A673 (cell line): Measurements from ENCODE around the gene ACOT13. TPM values are rescaled to one million over a fixed set of nuclear protein-coding genes. Genes with fewer than 3 reads are reported as not detected.
"Not testable (repeated sequence)": the region's sequence is repeated elsewhere in the genome, so short reads cannot be mapped to it uniquely, and the experiment has no call there.

Source experiments
- BruUV-seq: library from RNA; stranded (reverse); fragments of 400-500 nt; replicated peaks from 2 replicates; lab custom pipeline; 2021; lab: Mats Ljungman, UMichigan
- CTCF ChIA-PET: fragments of 300-600 bp; sonication (Branson Sonifier 250); formaldehyde crosslinking; loops from one replicate; lab custom pipeline; 2022; ENCODE audit warnings: antibody characterized with exemption; lab: Charles Lee
- POLR2A ChIA-PET: fragments of 300-600 bp; sonication (Branson Sonifier 250); formaldehyde crosslinking; loops from one replicate; lab custom pipeline; 2022; ENCODE audit warnings: antibody characterized with exemption; ENCODE audit not compliant: low non-redundant PET; lab: Charles Lee
- DNase-seq: peaks from one replicate; pipeline ENCODE4 v3.0.0-alpha.2; 2015; ENCODE audit warnings: low spot score
- H3K27ac ChIP-seq: fragments of 200-600 bp; sonication (generic); 2 replicates; pipeline ENCODE4 v1.5.1; 2016; ENCODE audit warnings: mixed run types, low read depth, mild to moderate bottlenecking, mixed read lengths, antibody characterized with exemption, low read length; ENCODE audit not compliant: poor library complexity, severe bottlenecking
- H3K27me3 ChIP-seq: fragments of 200-600 bp; sonication (generic); replicated peaks from 2 replicates; pipeline ENCODE4 v1.6.1; 2017; ENCODE audit warnings: mixed run types, low read depth, mild to moderate bottlenecking, mixed read lengths, antibody characterized with exemption, low read length; ENCODE audit not compliant: insufficient read depth, poor library complexity
- H3K36me3 ChIP-seq: fragments of 200-600 bp; sonication (generic); 2 replicates; pipeline ENCODE4 v1.6.1; 2016; ENCODE audit warnings: mixed run types, mild to moderate bottlenecking, mixed read lengths, antibody characterized with exemption, low read length; ENCODE audit not compliant: insufficient read depth, poor library complexity, severe bottlenecking
- H3K4me1 ChIP-seq: fragments of 200-600 bp; sonication (generic); 2 replicates; pipeline ENCODE4 v1.6.1; 2017; ENCODE audit warnings: mixed run types, mild to moderate bottlenecking, mixed read lengths, antibody characterized with exemption, low read length; ENCODE audit not compliant: insufficient read depth, poor library complexity, severe bottlenecking
- H3K4me3 ChIP-seq: fragments of 200-600 bp; sonication (generic); 2 replicates; pipeline ENCODE4 v1.5.1; 2016; ENCODE audit warnings: low read depth, mixed run types, mild to moderate bottlenecking, mixed read lengths, low read length; ENCODE audit not compliant: poor library complexity, severe bottlenecking
- H3K9me3 ChIP-seq: fragments of 200-600 bp; sonication (generic); 2 replicates; pipeline ENCODE4 v1.6.1; 2016; ENCODE audit warnings: mixed run types, low read depth, mild to moderate bottlenecking, mixed read lengths, antibody characterized with exemption, low read length; ENCODE audit not compliant: poor library complexity, severe bottlenecking
- EZH2 ChIP-seq: fragments of 200-600 bp; sonication (generic); IDR thresholded peaks from 2 replicates; pipeline ENCODE4 v1.6.1; 2017; ENCODE audit warnings: borderline replicate concordance, low read depth, mild to moderate bottlenecking, mixed read lengths, antibody characterized with exemption, low read length; ENCODE audit not compliant: poor library complexity, severe bottlenecking
- intact Hi-C: fragments of 100-400 bp; cut with micrococcal nuclease; formaldehyde crosslinking; loops from one replicate; pipeline ENCODE4 v1.10.0; 2022; ENCODE audit not compliant: unreplicated experiment
- total RNA-seq: library from RNA; stranded (reverse); gene quantifications from 2 replicates; pipeline ENCODE4 v1.2.3, GENCODE V29; 2021
- TF ChIP-seq, protein P1 (sequence below): fragments of 300-800, 200-600 bp; sonication (generic); conservative IDR thresholded peaks from 2 replicates; pipeline ENCODE4 v1.5.1; 2017; ENCODE audit warnings: low read depth, mild to moderate bottlenecking, antibody characterized with exemption, low read length, moderate library complexity, mixed read lengths

ACOT13 gene
- total RNA-seq, 1 experiment from 2014 or later, result 31.2 TPM

- intact Hi-C loops, result no loop called here
- peaks cover 14% of the 10 kb centered on the region for H3K36me3 ChIP-seq
- no TSS peak for BruUV-seq
- no peak overlapping the region for H3K27ac ChIP-seq
- POLR2A ChIA-PET, result no interaction called here
- no peaks in the 10 kb centered on the region for H3K9me3 ChIP-seq
- H3K4me3 ChIP-seq, result no peak overlapping the region
- CTCF ChIA-PET, result no interaction called here
- no peak for DNase-seq
- TF ChIP-seq EZH2, result no peak
- TF ChIP-seq, protein P1, sequence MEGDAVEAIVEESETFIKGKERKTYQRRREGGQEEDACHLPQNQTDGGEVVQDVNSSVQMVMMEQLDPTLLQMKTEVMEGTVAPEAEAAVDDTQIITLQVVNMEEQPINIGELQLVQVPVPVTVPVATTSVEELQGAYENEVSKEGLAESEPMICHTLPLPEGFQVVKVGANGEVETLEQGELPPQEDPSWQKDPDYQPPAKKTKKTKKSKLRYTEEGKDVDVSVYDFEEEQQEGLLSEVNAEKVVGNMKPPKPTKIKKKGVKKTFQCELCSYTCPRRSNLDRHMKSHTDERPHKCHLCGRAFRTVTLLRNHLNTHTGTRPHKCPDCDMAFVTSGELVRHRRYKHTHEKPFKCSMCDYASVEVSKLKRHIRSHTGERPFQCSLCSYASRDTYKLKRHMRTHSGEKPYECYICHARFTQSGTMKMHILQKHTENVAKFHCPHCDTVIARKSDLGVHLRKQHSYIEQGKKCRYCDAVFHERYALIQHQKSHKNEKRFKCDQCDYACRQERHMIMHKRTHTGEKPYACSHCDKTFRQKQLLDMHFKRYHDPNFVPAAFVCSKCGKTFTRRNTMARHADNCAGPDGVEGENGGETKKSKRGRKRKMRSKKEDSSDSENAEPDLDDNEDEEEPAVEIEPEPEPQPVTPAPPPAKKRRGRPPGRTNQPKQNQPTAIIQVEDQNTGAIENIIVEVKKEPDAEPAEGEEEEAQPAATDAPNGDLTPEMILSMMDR, result no peak
- H3K27me3 ChIP-seq, result no peaks in the 10 kb centered on the region
- H3K4me1 ChIP-seq, result no peaks in the 10 kb centered on the region
These were observed 7.3 kb upstream of the ACOT13 start for GRCh38 chr6:24659561-24659960.

DNA sequence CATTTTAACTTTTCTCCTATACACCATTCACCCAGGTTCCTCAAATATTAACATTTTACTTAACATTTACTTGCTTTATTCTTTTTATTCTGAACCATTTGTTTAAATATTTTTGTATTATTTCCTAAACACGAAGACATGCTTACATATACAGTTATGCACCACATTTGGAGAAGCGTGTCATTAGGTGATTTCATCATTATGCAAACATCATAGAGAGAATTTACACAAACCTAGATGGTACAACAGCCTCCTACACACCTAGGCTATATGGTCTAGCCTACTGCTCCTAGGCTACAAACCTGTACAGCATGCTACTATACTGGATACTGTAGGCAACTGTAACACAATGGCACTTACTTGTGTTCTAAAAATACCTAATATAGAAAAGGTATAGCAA is 6.8 kb upstream of the ACOT13 start:
- no peaks in the 10 kb centered on the region for H3K9me3 ChIP-seq
- BruUV-seq, result no TSS peak
- no peaks in the 10 kb centered on the region for H3K27me3 ChIP-seq
- peaks cover 1% of the 10 kb centered on the region for H3K4me1 ChIP-seq
- no peak overlapping the region for H3K4me3 ChIP-seq
- TF ChIP-seq EZH2, result no peak
- TF ChIP-seq, protein P1, result no peak
- intact Hi-C loops, result no loop called here
- ChIA-PET CTCF (no interaction called here), POLR2A (no interaction called here)
- H3K27ac ChIP-seq, result no peak overlapping the region
- no peak for DNase-seq
- H3K36me3 ChIP-seq, result peaks cover 14% of the 10 kb centered on the region

- H3K36me3 ChIP-seq, result peaks cover 14% of the 10 kb centered on the region
- H3K9me3 ChIP-seq, H3K27ac ChIP-seq, H3K4me1 ChIP-seq, DNase-seq, H3K27me3 ChIP-seq, intact Hi-C loops, H3K4me3 ChIP-seq, CTCF ChIA-PET, BruUV-seq, POLR2A ChIA-PET: not testable (repeated sequence)
These were observed 5.1 kb upstream of the ACOT13 start for GRCh38 chr6:24661759-24662158.

DNA sequence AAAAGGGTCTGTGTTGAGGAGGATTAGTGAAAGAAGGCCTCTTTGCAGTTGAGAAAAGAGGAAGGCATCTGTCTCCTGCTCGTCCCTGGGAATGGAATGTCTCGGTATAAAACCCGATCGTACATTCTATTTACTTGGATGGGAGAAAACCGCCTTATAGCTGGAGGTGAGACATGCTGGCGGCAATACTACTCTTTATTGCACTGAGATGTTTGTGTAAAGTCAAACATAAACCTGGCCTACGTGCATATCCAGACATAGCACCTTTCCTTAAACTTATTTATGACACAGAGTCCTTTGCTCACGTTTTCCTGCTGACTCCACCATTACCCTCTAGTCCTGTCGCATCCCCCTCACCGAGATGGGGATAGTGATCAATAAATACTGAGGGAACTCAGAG is 4.6 kb upstream of the ACOT13 start:
- H3K36me3 ChIP-seq, result peaks cover 14% of the 10 kb centered on the region
- ChIA-PET CTCF (no interaction called here), POLR2A (no interaction called here)
- H3K27me3 ChIP-seq, result no peaks in the 10 kb centered on the region
- no peak for DNase-seq
- TF ChIP-seq, protein P1, result no peak
- no peak for TF ChIP-seq EZH2
- BruUV-seq, result no TSS peak
- H3K4me1 ChIP-seq, result peaks cover 8% of the 10 kb centered on the region
- H3K4me3 ChIP-seq, result no peak overlapping the region
- intact Hi-C loops, result no loop called here
- H3K27ac ChIP-seq, result no peak overlapping the region
- no peaks in the 10 kb centered on the region for H3K9me3 ChIP-seq
